ENCODE data around the gene ING2. TPM values are rescaled to one million over a fixed set of nuclear protein-coding genes. Genes with fewer than 3 reads are reported as not detected.
"Not testable (repeated sequence)": the region's sequence is repeated elsewhere in the genome, so short reads cannot be mapped to it uniquely, and the experiment has no call there.

ING2 gene
- total RNA-seq, 1 experiment from 2014 or later = 7.5 TPM

GRCh38 chr4:183546376-183546775, 41.5 kb downstream of the ING2 start:
- H3K36me3 ChIP-seq (ENCODE audit: insufficient read depth, low read length) = no peaks in the 10 kb centered on the region
- no peak overlapping the region for H3K9ac ChIP-seq (ENCODE audit: low read length)
- H3K9me3 ChIP-seq (ENCODE audit: low read length) = no peaks in the 10 kb centered on the region
- H4K20me1 ChIP-seq (ENCODE audit: insufficient read depth, low read depth, low read length) = no peaks in the 10 kb centered on the region
- H3K4me1 ChIP-seq (ENCODE audit: low read length) = no peaks in the 10 kb centered on the region
- no peak overlapping the region for H3K27ac ChIP-seq (ENCODE audit: low read length)
- no peak overlapping the region for H2AFZ ChIP-seq (ENCODE audit: low read length)
- no peaks in the 10 kb centered on the region for H3K9me2 ChIP-seq (replicated peaks; ENCODE audit: insufficient read depth, low read length)
- no peaks in the 10 kb centered on the region for H3K27me3 ChIP-seq (ENCODE audit: low read length)
- no peak for DNase-seq
- H3K4me3 ChIP-seq (ENCODE audit: low read length) = no peak overlapping the region
- H3K4me2 ChIP-seq (ENCODE audit: low read depth, low read length, poor library complexity, severe bottlenecking) = no peak overlapping the region
- H3K79me2 ChIP-seq (ENCODE audit: low read length) = no peaks in the 10 kb centered on the region

GRCh38 chr4:183548306-183548705, 43.4 kb downstream of the ING2 start:
- Histone ChIP-seq H3K9me2 (replicated peaks; ENCODE audit: insufficient read depth, low read length) (no peaks in the 10 kb centered on the region), H3K4me3 (ENCODE audit: low read length) (no peak overlapping the region), H3K9me3 (ENCODE audit: low read length) (no peaks in the 10 kb centered on the region), H3K36me3 (ENCODE audit: insufficient read depth, low read length) (no peaks in the 10 kb centered on the region), H4K20me1 (ENCODE audit: insufficient read depth, low read depth, low read length) (no peaks in the 10 kb centered on the region), H2AFZ (ENCODE audit: low read length) (no peak overlapping the region), H3K27ac (ENCODE audit: low read length) (no peak overlapping the region), H3K4me2 (ENCODE audit: low read depth, low read length, poor library complexity, severe bottlenecking) (no peak overlapping the region), H3K4me1 (ENCODE audit: low read length) (no peaks in the 10 kb centered on the region), H3K27me3 (ENCODE audit: low read length) (no peaks in the 10 kb centered on the region), H3K9ac (ENCODE audit: low read length) (no peak overlapping the region), H3K79me2 (ENCODE audit: low read length) (no peaks in the 10 kb centered on the region)
- DNase-seq = no peak

GRCh38 chr4:183550345-183551093, 45.7 kb downstream of the ING2 start:
- no peak for DNase-seq
- Histone ChIP-seq H3K4me1 (ENCODE audit: low read length) (no peaks in the 10 kb centered on the region), H3K4me3 (ENCODE audit: low read length) (no peak overlapping the region), H3K79me2 (ENCODE audit: low read length) (no peaks in the 10 kb centered on the region), H2AFZ (ENCODE audit: low read length) (no peak overlapping the region), H4K20me1 (ENCODE audit: insufficient read depth, low read depth, low read length) (no peaks in the 10 kb centered on the region), H3K4me2 (ENCODE audit: low read depth, low read length, poor library complexity, severe bottlenecking) (no peak overlapping the region), H3K9me3 (ENCODE audit: low read length) (no peaks in the 10 kb centered on the region), H3K9ac (ENCODE audit: low read length) (no peak overlapping the region), H3K27ac (ENCODE audit: low read length) (no peak overlapping the region), H3K36me3 (ENCODE audit: insufficient read depth, low read length) (no peaks in the 10 kb centered on the region), H3K27me3 (ENCODE audit: low read length) (no peaks in the 10 kb centered on the region), H3K9me2 (replicated peaks; ENCODE audit: insufficient read depth, low read length) (no peaks in the 10 kb centered on the region)

GRCh38 chr4:183552274-183553146, 47.7 kb downstream of the ING2 start:
- no peaks in the 10 kb centered on the region for H3K4me1 ChIP-seq (ENCODE audit: low read length)
- no peak overlapping the region for H3K4me2 ChIP-seq (ENCODE audit: low read depth, low read length, poor library complexity, severe bottlenecking)
- no peaks in the 10 kb centered on the region for H3K27me3 ChIP-seq (ENCODE audit: low read length)
- H3K36me3 ChIP-seq (ENCODE audit: insufficient read depth, low read length) = no peaks in the 10 kb centered on the region
- H3K4me3 ChIP-seq (ENCODE audit: low read length) = no peak overlapping the region
- H4K20me1 ChIP-seq (ENCODE audit: insufficient read depth, low read depth, low read length) = no peaks in the 10 kb centered on the region
- H3K9me2 ChIP-seq (replicated peaks; ENCODE audit: insufficient read depth, low read length) = no peaks in the 10 kb centered on the region
- no peak overlapping the region for H2AFZ ChIP-seq (ENCODE audit: low read length)
- H3K27ac ChIP-seq (ENCODE audit: low read length) = no peak overlapping the region
- DNase-seq = no peak
- H3K79me2 ChIP-seq (ENCODE audit: low read length) = no peaks in the 10 kb centered on the region
- no peaks in the 10 kb centered on the region for H3K9me3 ChIP-seq (ENCODE audit: low read length)
- H3K9ac ChIP-seq (ENCODE audit: low read length) = no peak overlapping the region

GRCh38 chr4:183553147-183553478, 48.3 kb downstream of the ING2 start:
- H3K4me3 ChIP-seq (ENCODE audit: low read length); H3K27me3 ChIP-seq (ENCODE audit: low read length); H3K79me2 ChIP-seq (ENCODE audit: low read length); H3K4me2 ChIP-seq (ENCODE audit: low read depth, low read length, poor library complexity, severe bottlenecking); H3K9ac ChIP-seq (ENCODE audit: low read length); H3K27ac ChIP-seq (ENCODE audit: low read length); H3K9me3 ChIP-seq (ENCODE audit: low read length); H3K4me1 ChIP-seq (ENCODE audit: low read length); H4K20me1 ChIP-seq (ENCODE audit: insufficient read depth, low read depth, low read length); H3K9me2 ChIP-seq (replicated peaks; ENCODE audit: insufficient read depth, low read length); H2AFZ ChIP-seq (ENCODE audit: low read length); H3K36me3 ChIP-seq (ENCODE audit: insufficient read depth, low read length); DNase-seq: not testable (repeated sequence)

GRCh38 chr4:183553601-183554345, 48.9 kb downstream of the ING2 start:
- Histone ChIP-seq H3K79me2 (ENCODE audit: low read length) (no peaks in the 10 kb centered on the region), H2AFZ (ENCODE audit: low read length) (no peak overlapping the region), H3K27me3 (ENCODE audit: low read length) (no peaks in the 10 kb centered on the region), H4K20me1 (ENCODE audit: insufficient read depth, low read depth, low read length) (no peaks in the 10 kb centered on the region), H3K4me3 (ENCODE audit: low read length) (no peak overlapping the region), H3K4me1 (ENCODE audit: low read length) (no peaks in the 10 kb centered on the region), H3K4me2 (ENCODE audit: low read depth, low read length, poor library complexity, severe bottlenecking) (no peak overlapping the region), H3K9ac (ENCODE audit: low read length) (no peak overlapping the region), H3K9me3 (ENCODE audit: low read length) (no peaks in the 10 kb centered on the region), H3K9me2 (replicated peaks; ENCODE audit: insufficient read depth, low read length) (no peaks in the 10 kb centered on the region), H3K36me3 (ENCODE audit: insufficient read depth, low read length) (no peaks in the 10 kb centered on the region), H3K27ac (ENCODE audit: low read length) (no peak overlapping the region)
- DNase-seq = no peak

- no peak overlapping the region for H3K4me2 ChIP-seq (ENCODE audit: low read depth, low read length, poor library complexity, severe bottlenecking)
- no peaks in the 10 kb centered on the region for H3K9me2 ChIP-seq (replicated peaks; ENCODE audit: insufficient read depth, low read length)
- H3K36me3 ChIP-seq (ENCODE audit: insufficient read depth, low read length) = no peaks in the 10 kb centered on the region
- no peak overlapping the region for H3K4me3 ChIP-seq (ENCODE audit: low read length)
- no peak overlapping the region for H3K9ac ChIP-seq (ENCODE audit: low read length)
- H3K27ac ChIP-seq (ENCODE audit: low read length) = no peak overlapping the region
- no peak for DNase-seq
- no peak overlapping the region for H2AFZ ChIP-seq (ENCODE audit: low read length)
- no peaks in the 10 kb centered on the region for H3K79me2 ChIP-seq (ENCODE audit: low read length)
- no peaks in the 10 kb centered on the region for H4K20me1 ChIP-seq (ENCODE audit: insufficient read depth, low read depth, low read length)
- H3K9me3 ChIP-seq (ENCODE audit: low read length) = no peaks in the 10 kb centered on the region
- H3K4me1 ChIP-seq (ENCODE audit: low read length) = no peaks in the 10 kb centered on the region
- H3K27me3 ChIP-seq (ENCODE audit: low read length) = no peaks in the 10 kb centered on the region
These were observed 49.5 kb downstream of the ING2 start for GRCh38 chr4:183554346-183554686.

- Histone ChIP-seq H3K9me3 (ENCODE audit: low read length) (no peaks in the 10 kb centered on the region), H3K9ac (ENCODE audit: low read length) (no peak overlapping the region), H4K20me1 (ENCODE audit: insufficient read depth, low read depth, low read length) (no peaks in the 10 kb centered on the region), H3K79me2 (ENCODE audit: low read length) (no peaks in the 10 kb centered on the region), H3K27ac (ENCODE audit: low read length) (no peak overlapping the region), H3K9me2 (replicated peaks; ENCODE audit: insufficient read depth, low read length) (no peaks in the 10 kb centered on the region), H3K4me3 (ENCODE audit: low read length) (no peak overlapping the region), H3K27me3 (ENCODE audit: low read length) (no peaks in the 10 kb centered on the region), H3K4me2 (ENCODE audit: low read depth, low read length, poor library complexity, severe bottlenecking) (no peak overlapping the region), H3K36me3 (ENCODE audit: insufficient read depth, low read length) (no peaks in the 10 kb centered on the region), H2AFZ (ENCODE audit: low read length) (no peak overlapping the region), H3K4me1 (ENCODE audit: low read length) (no peaks in the 10 kb centered on the region)
- DNase-seq = no peak
These were observed 50.2 kb downstream of the ING2 start for GRCh38 chr4:183554878-183555585.

All from Karpas-422 (cell line).